GM18873 (cell line): Measurements from ENCODE around the gene MORN5.

Source experiments
- ATAC-seq: cut with Tn5 transposase; IDR thresholded peaks from one replicate; pipeline ENCODE4 v1.9.1; 2021; ENCODE audit warnings: mild to moderate bottlenecking, moderate library complexity, moderate number of reproducible peaks; ENCODE audit not compliant: unreplicated experiment, low FRiP score

The MORN5 gene

DNA sequence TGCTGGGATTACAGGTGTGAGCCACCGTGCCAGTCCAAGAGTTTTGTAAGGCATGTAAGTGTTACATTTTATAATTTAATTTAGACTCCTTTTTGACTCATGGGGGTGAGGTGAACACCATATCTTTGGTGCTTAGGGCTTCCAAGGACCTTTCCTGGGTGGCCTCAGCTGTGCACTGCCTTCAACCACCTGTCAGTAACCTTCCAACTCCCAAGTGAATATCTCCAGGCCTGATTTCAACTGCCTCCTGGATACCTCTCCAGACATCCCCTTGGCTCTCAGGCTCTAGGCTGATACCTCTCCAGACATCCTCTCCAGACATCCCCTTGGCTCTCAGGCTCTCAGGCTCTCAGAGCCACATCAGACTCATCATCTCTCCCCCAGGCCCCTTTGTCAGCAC, 35.7 kb upstream of the MORN5 start:
- ATAC-seq: no peak

DNA sequence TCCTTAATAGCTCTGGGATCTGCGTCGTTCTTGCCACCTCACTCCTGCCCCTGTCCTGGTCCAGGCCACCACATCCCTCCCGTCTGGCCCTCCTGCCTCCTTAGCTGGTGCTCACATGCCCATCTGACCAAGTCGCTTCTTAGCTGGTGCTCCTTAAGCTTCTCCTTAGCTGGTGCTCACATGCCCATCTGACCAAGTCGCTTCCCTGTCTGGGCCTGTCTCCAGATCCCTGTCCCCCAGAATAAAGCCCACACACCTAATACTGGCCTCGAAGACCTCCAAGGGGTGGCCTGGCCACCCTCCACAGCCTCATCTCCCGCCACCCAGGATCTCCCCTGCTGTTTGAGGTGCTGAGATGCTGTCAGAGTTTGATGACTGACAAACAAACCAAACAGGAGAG, 35.2 kb upstream of the MORN5 start:
- ATAC-seq: no peak

DNA sequence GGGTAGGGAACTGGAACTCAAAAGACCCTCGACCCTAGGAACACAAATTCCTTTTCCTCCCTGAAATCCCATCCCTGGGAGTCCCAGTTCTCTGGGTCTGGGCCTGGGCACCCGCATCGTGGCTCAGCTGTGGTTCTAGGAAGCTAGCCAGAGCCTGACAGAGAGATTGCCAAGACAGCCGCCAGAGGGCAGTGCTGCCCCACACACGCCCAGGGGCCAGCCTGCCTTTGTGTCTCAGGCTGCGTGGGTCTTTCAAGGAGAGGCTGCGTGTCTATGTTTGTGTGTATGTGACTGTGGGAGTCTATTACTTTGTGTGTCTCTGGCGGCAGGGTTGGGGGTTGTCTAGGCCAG, 34.6 kb upstream of the MORN5 start:
- ATAC-seq: peak; percentile 49

DNA sequence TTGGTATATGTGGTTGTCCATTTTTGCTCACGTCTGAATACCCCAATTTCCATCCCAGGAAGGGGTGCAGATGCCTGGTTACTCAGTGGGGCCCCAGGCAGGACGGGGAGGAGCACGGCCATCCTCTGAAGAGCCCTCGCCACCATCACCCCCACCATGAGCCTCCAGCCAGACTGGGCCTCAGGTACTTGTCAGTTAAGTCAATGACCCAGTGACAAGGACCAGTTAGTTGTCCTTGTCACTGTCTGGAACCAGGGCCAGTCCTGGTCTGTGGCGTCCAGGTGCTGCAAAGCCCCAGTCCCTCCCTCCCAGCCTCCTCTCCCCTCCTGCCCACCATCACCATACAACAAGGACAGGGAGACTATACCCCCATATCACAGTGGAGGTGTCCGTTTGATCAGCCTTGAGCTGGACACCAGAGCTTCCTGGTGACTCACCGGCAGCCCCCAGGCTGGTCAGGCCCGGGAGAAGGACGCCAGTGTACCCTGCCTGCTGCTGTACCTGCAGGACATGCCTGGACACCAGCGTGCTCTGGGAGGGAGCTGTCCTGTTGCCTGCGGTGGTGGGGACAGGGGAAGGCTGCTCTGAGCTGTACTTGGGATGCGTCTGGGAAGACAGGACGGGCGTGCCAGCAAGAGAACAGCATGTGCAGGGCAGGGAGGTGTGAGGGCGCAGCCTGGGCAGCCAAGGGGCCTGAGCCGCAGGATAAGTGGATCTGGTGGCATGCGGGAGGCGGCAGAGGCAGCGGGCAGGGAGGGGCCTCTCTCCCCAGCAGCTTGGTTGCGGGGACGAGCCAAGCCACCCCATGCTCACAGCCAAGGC, 34.0 kb upstream of the MORN5 start:
- ATAC-seq: no peak

DNA sequence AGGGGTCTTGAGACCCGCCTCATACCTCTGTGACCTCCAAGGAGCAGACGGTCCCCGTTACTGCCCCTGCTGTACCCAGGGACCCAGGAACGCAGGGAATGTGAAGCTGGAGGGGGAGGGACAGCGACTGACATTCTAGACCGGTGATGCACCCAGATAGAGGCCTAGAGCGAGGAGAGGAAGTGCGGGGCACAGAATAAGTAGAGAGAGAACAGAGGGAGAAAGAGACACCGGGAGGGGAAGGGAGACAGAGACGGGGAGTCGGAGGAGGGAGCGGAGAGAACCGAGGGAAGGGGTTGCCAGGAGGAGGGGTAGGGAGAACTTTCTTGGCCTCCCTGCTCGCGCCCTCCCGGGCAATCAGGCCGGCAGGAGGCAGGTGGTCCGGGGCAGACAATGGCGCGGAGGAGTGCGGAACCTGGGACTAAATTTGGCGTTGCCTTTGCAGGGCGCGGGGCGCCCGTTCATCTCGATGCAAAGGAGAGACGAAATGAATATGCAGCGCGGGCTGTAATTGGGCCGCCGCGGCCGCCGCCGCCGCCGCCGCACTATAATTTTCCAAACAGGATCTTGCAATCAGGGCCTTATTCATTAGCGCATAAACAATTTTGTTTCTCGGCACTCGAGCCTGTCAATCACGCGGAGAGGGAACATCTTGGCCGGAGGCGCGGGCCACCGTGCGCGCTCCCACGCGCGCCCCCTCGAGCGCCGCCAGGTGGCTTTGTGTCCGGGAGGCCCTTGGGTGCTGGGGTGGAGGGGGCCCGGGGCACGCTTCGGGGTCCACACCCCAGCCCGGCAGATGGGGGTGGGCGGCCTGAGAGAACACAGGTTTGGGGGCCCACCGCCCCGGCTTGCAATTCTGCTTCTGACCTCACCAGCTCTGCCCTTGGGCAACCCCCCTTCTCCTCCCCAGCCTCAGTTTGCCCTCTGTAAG, 33.1 kb upstream of the MORN5 start:
- ATAC-seq: no peak

DNA sequence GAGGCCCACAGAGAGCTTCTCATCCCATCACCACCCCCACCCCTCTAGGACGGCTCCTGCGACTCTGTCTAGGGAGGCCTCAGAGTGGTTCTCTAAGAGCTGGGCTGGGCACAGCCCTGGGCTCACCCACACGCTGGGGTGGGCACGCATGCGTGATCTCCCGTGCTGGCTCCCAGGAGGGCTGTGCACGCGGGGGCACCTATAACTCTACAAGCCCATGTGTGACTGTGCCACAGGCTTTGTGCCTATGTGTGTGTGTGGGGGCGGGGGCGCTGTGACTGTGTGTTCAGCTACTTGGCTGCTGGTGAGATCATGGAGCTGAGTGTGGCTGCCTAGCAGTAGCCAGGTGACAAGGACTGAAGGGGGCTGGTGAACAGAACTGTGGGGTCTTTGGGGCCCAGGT, 32.3 kb upstream of the MORN5 start:
- ATAC-seq: no peak

DNA sequence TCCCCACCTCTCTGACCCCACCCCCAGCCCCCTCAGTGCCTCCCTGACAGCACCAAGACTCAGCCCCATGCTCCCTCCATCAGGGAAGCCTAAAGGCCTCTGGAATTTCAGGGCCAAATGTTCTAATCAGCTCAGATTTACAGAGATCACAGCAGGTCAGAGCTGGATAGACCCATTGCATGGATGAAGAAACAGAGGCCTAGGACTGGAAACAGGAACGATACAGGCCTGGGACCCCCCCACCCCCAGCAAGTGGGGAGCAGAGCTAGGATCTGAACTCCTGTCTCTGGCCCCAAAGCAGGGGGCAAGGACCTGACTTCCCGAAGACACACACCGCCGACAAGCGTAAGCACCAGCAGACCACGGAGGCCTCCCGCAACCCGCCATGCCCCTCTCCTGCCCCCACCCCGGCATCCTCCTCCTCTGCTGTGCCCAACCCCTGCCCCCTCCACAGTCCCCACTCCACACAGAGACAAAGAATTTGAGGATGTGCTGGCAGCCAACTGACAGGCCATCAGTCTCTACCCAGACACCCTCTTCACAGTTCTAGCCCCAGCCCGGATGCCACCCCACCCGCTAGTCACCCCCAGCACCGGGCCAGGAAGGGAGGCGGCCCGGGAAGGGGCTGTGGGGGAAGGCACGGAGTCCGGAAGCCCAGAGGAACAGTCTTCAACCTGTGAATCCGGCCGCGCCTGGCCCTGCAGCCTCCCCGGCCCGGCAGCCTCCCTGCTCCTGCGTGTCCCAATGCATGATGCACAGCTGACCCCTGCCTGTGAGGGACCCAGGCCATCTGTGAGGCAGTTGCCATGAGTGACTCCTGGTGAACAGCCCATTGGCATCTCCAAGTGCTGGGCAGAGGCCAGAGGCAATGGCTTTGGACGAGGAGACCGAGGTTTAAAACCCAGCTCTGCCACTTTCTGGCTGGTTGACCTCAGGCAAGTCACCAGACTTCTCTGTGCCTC, 31.4 kb upstream of the MORN5 start:
- no peak for ATAC-seq

DNA sequence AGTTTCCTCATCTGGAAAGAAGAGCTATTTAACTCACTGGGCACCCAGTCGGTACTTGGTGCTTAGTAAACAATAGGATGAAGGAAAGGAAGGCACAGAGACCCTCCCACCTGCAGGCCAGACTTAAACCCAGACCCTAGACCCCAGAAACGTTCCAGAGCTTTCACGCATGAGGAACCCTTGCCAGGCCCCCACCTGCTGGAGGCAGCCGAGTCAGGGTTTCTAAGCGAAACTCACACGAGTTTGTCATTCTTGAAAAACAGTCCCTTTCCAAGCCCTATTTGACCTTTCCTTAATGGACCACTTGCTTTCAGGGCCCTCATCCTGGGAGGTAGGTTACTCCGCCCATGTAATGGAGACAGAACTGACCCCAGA, 30.8 kb upstream of the MORN5 start:
- no peak for ATAC-seq

DNA sequence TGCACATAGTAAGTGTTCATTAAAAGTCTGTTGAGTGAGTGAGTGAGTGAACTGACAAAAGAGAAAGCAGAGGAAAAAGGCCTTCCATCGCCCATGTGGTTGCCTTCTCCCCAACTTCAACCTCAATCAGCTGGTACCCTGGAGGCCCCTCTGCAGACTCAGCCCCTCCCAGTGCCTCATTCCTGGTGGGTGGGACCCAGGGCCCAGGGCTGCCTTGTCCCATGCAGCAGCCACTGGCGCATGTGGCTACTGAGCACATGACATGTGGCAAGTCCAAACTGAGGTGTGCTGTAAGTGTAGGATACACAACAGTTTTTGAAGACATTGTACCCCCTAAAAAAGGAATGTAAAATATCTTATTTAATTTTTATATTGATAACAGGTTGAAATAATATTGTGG, 29.7 kb upstream of the MORN5 start:
- no peak for ATAC-seq

DNA sequence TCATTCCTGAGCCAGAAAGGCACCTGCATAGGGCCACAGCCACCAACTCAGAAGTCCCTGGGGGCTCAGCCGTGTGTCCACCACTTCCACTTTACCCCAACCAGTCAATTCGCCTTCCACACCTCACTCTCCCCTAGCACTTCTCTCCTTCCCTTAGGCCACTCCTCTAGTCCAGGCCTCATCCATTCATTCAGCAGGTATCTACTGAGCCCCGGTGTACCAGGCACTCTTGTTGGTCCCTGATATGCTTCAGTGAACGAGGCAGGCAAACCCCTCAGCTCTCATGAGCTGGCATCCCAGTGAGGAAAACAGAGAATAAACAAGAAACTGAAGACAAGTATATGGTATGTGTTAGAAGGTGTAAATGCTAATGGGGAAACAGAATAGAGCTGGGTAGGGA, 28.9 kb upstream of the MORN5 start:
- ATAC-seq: no peak

DNA sequence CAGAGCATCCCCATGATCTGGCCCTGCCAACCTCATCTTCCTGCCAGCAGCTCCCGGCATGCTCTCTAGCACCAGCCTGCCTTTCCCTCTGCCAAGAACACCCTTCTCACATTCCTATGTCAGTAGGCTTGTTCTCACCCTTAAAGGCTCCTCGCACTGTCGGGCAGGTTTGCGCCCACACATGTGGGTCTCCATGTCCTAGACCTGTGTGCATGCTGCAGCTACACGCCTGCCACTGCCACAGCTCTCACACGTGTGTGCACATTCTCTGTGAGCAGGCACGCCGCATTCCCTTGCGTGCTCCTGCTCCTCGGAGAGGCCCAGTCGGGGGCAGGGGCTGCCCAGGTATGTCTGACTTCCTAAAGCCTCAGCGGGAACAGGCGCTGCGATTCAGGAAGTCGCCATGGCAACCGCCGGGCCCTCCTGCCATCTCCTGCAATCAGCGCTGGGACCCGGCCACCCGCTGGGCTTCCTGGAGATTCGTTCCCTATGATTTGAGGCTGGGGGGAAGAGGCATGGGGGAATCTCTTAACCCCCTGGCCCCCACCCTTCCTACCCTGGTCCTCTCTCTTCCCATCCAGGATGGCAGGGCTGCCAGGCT, 28.2 kb upstream of the MORN5 start:
- ATAC-seq: no peak

DNA sequence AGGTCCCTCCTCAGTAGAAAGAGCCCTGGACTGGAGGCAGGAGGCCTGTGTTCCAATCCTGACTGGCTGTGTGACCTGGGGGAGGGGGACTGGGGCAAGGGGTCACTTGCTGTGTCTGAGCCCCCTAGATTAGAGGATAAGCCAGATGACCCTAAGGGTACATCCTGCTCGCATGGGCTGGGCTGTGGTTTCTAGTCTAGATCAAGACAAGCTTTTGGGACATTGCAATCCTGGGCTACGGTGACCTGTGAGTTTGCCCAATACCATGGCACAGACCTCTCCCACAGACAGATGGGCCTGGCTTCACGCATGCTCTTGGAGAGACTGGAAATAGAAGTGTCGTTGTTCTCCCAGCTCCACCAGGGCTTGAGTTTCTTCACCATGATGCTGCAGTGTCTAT, 27.2 kb upstream of the MORN5 start:
- no peak for ATAC-seq

DNA sequence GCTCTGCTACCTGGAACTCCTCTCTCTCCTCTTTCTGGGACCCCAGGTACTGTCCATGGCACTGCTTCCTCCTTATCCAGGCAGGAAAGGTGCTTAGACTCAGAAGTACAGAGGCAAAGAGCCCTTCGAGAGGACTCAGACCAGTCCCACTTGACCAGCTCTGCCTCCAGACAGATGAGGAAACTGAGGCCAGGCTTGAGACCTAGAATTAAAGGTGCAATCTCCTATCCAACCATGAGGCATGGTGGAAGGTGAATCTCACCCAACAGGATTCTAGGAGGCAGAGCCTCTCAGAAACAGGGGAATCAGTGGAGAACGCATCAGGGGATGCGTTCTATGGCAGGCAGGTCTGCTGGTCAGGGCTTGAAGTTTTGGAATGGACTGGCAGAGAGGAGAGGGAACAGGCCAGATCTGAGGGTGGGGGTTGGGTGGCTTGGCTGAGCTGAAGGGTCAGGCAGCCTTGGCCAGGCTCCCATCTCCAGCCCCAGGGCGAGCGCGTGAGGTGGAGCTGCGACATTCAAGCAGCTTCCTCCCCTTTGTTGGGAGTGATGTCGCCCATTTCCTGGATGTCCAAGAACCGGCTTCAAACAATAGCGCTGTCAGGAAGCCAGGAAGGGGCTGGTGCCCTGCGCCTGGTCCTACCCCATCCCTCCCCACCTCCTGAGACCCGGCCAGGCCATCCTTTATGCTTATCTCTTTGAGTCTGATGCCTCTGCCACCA, 26.3 kb upstream of the MORN5 start:
- no peak for ATAC-seq

DNA sequence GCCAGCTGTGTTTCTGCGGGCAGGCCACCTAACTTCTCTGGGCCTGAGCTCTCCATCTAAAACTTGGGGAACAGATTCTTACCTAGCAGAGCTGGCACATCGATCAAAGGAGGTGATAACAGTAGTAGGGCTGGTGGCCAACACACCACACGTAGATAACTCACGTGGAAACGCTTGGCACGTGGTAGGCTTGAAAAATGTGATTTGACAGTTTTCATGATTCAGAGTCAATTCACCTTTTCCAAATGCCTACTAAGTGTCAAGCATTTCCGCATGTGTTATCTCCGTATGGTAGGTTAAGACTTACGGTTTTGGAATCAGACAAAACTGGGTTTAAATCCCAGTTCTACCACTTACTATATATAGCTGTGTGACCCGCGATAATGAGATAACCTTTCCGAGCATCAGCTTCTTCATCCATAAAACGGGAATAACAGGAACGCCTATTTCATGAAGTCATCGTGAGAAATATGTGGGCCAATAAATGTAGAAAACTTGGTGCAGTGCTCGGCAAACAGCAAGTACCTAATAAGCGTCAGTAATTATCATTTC, 25.6 kb upstream of the MORN5 start:
- ATAC-seq: no peak

DNA sequence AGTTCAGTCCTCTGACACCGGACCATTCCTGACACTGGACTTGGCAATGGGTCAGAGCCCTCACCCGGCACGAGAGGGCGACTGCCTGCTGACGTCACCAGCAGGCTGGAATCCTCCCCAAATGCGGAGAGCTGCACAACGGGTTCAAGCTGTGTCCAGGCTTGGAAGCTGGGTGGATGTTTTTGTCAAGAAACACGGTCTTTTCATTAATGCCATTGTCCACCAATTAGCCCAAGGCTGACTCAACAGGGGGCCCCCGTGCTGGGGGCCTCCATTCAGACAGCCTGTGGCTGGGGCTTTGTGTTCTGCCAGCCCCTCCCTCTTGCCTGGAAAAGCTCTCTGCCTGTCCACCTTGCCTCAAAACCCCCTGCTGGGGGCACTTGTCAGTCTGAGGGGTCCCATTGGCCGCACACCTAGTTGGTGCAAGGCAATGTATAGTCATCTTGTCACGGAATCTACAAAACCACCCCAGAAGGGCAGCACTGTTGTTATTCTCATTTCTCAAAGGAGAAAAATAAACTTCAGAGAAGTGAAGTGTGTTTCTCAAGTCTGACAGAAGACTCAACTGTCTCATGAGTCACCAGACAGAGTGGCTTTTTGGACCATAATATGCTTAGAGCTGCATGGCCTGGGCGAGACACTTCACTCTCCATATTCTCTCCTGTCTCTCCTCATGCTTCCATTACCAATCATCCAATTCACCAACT, 24.7 kb upstream of the MORN5 start:
- ATAC-seq: no peak

DNA sequence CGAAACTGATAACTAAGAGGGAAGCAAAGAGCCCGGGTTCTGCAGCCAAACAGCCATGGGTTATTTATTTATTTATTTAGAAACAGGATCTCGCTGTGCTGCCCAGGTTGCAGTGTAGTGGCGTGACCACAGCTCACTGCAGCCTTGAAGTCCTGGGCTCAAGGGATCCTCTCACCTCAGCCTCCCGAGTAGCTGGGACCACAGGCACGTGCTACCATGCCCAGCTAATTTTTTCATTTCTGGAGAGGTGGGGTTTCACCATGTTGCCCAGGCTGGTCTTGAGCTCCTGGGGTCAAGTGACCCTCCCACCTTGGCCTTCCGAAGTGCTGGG, 24.2 kb upstream of the MORN5 start:
- no peak for ATAC-seq

DNA sequence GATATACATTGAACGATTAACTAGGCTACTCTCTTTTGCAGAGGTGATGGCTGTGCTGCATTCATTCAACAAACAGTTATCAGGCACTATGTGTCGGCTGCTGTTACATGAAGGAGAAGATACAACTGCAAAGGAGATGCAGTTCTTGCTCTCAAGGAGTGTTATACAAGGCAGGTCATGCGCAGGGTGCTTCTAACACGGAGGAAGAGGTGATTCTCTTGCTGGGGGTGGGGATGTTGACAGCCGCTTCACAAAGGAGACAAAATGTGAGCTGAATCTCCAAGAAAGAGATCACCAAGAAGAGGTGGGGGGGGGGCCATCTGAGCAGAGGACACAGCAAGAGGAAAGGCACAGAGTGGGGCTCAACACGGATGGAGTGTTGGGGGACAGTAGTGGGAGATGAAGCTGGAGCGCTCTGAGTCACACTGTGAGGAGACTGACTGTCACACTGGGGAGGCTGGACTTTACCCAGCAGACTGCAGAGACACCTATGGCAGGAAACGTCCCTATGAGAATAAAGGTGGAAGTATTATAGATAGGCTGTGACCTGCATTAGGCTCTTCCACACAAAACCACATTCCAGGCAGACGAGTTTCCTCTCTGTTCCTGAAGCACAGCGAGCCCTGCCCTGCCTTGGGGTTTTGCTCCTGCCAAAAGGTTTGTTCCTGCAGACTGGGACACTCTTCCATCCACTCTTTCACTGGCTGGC, 21.0 kb upstream of the MORN5 start:
- no peak for ATAC-seq
